HG03558 (cell line): ENCODE data around the gene PTPRG.

Experiments
- ATAC-seq: cut with Tn5 transposase; IDR thresholded peaks from one replicate; pipeline ENCODE4 v1.9.1; 2021; ENCODE audit warnings: moderate number of reproducible peaks; ENCODE audit not compliant: unreplicated experiment; ENCODE audit errors: extremely low read depth

Gene PTPRG

GRCh38 chr3:61932499-61932898 is 371.1 kb downstream of the PTPRG start:
- ATAC-seq, result no peak

- ATAC-seq, result no peak
These were observed 372.6 kb downstream of the PTPRG start for GRCh38 chr3:61933798-61934504.

DNA sequence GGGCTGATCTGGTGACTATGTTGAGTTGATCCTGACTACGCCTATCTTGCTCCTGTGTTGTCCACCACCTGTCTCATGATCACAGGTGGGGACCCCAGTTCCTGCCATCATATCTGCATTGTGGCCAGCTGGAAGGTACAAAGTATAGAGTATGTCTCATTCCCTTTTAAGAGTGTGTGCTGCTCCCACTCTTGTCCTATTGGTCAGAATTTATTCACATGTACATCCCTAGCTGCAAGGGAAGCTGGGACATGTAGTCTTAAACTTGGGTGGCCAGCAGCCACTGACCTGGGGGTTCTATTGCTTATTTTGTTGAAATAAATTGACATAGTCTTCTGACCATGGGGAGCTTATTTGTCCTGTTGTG is 373.1 kb downstream of the PTPRG start:
- no peak for ATAC-seq

GRCh38 chr3:61935814-61936213 is 374.4 kb downstream of the PTPRG start:
- no peak for ATAC-seq

- no peak for ATAC-seq
These were observed 375.1 kb downstream of the PTPRG start for GRCh38 chr3:61936344-61936937.

DNA sequence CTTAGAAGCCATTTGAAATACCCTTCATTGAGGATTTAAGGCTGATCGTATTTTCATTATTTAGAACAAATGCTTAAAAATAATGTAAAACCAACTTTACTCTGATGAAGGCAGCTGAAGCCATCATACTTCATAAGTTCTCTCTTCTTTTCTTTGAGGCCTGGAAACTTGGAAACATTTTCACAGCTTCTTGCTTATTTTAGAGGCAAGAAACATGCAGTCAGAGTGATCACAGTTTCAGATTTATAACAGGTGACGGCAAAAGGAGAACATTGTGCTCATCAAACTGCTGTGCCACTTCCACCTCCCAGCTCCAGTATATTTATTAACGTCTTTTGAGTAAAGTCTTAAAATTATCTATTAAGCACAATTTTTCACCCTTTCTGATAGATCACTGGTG is 376.1 kb downstream of the PTPRG start:
- no peak for ATAC-seq

DNA sequence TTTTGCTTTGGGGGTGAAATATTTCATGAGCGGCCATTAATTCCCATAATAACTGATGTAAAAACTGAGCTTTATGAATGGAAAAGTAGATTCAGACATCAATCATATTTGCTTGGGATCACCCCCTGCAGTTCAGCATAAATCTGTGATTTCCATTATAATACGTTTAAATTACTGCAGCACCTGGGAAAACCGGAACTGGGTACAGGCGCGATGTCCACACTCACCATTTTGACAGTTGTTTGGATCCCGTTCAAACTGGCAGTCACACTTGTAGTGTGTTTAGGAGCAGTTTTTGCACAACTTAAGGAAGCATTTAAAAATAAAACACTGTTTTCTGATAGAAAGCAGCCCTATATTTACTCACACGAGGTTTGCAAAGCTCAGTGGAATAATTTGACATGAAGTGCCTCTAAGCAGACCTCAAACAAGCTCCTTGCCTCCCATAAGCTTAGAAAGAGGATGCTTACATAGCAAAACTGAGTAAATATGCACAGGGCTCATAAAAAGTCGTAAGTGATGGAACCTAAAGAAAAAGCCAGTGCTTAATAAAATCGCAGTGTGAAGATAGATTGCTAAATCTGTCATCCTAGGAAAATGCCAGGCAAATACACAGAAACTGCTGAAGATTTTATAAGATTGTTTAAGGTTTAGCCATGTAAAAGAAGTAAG is 377.6 kb downstream of the PTPRG start:
- ATAC-seq, result no peak

GRCh38 chr3:61940236-61940635 is 378.9 kb downstream of the PTPRG start:
- no peak for ATAC-seq

DNA sequence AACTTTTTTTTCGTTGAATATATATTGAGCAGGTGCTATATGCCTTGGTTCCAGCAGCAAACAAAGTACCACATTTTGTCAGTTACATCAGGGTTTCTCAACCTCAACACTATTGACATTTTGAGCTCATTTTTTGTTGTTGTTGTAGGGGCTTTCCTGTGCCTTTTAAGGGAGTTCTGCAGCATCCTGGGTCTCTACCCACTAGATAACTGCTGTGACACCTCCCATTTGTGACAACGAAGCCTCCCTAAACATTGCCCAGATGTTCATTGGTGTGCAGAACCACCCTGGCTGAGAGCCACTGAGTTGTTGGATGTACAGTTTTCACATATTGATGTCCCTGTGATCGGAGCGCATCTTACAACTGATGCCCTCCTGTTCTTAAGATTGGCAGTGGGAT is 382.6 kb downstream of the PTPRG start:
- no peak for ATAC-seq

DNA sequence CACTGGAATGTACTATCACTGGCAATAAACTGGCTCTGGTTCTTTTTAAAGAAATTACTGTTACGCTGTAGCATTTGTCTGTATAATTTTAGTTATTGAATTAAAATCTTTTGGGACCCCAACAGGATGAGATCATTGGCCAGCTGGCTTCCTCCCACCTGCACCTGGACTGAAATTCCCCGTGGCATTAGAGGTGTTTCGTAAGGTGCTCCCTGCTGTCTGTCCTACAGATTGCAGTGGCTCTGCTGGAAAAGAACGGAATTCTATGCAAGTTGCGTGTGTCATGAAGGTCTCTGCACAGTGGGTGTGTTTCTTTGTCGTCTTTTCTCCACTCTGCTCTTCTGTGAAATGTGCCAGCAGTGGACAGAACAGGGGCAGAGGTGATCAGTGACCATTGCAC is 383.4 kb downstream of the PTPRG start:
- ATAC-seq, result no peak

GRCh38 chr3:61945657-61946056 is 384.3 kb downstream of the PTPRG start:
- no peak for ATAC-seq

DNA sequence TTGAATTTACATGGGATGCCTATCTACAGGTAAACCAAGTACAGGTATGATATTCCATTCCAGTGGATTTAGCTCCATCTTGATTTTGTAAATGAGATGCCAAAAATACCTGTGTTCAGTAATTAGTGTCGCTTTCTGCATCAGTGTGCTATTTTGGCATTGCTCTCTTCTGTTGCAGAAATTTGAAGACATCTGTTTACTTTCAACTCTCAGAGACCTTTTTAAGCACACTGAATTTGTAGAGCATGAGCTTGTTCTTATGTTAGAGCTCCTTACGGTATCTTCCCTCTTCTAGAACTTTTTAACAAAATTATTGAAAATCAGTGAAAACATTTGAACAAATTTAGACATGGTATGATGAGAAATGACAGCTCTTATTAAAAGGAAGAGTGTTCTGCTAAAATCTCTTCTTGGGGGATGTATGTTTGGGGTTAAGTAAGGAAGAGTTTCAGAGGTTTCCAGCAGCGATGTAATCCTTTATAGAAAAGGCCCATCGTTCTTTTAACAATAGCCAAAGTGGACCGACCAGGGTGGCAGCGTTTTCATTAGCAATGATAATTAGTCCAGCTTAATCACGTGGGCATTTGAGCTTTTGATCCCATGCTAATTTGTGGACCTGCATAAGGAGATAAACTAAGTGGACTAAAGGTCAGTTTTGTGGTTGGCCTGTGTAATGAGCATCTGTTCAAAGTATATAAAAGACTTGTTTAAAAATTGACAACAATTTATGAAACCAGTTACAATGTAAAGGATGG is 385.4 kb downstream of the PTPRG start:
- ATAC-seq, result no peak

DNA sequence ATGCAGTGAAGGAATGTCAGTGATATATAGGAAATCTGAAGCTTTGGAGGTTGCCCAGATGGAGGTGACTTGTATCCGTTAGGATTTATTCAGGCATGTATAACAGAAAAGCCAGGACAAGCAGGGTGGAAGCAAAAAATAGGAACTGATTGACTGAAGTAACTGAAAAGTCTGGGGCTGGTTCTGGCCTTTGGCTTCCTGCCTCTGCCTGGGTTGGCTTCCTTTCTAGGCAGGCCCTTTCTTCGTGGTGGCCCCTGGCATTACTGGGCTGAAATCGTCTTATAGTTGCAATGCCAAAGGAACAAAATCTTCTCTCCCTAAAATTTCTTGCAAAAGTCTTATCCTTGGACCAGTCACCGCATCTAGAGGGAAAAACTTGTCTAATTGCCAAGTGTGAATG is 386.1 kb downstream of the PTPRG start:
- ATAC-seq, result no peak

DNA sequence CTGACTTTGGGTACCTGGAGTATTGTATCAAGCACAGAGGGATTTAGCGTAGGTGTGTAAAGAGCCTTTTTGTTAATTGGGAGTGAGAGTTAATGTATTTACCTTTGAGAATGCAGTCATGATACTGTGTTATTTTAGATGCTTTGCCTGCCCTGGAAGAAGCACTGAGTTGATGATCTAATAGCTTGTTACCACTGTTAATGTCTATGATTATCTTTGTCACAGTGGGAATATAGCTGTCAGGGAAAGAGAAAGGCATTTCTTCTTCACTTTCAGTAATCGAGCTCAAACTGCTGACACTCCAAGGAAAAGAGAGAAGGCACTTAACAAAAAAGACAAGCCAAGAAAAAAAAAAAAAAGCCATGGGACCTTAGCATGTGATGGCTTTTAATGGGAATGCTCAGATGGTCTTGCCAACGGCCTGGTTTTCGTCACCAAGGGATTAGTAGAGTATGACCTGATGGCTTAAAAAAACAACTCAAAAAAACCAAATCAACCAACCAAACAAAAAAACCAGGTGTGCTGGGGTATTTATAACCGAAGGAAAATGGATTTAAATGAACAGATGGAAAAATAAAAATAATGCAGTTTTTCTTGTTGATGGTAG is 387.4 kb downstream of the PTPRG start:
- no peak for ATAC-seq

- ATAC-seq, result no peak
These were observed 392.7 kb downstream of the PTPRG start for GRCh38 chr3:61954097-61954540.

DNA sequence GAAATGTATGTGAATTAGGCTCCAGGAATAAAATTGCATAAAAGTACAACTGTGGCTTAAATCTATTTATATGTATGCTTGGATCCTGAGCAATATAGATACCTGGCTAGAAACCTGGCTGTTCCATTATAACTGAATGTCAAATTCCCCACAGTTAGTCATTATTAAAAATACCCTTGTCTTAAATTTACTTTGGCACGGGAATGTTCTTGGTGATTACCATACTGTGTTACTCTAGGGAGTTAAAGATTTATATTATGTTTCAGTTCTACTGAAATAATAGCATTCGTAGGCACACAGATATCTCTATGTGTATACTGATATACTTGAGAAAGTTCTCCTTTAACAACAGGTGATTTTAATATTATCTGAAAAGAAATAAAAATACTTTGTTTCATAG is 394.1 kb downstream of the PTPRG start:
- no peak for ATAC-seq

- no peak for ATAC-seq
These were observed 394.9 kb downstream of the PTPRG start for GRCh38 chr3:61956236-61956635.

DNA sequence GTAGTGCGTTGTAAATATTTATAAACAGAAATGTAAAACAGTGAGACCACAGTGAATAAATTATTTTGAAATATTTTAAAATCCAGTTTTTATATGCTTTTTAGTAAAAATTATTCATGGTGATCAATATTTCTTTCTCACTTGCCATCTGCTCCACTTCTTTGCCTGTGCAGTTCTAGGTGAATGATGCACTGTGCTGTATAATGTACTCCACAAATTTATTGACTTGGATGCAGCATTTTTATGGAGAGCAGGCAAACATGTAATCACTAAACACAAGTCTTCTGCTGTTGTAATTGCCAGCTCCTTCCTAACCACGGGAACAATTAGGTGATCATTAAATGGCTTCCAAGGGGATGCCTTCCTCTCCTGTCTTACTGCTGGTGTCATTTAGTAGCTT is 395.9 kb downstream of the PTPRG start:
- ATAC-seq, result no peak

GRCh38 chr3:61960976-61961375 is 399.6 kb downstream of the PTPRG start:
- no peak for ATAC-seq

- no peak for ATAC-seq
These were observed 400.5 kb downstream of the PTPRG start for GRCh38 chr3:61961900-61962299.

DNA sequence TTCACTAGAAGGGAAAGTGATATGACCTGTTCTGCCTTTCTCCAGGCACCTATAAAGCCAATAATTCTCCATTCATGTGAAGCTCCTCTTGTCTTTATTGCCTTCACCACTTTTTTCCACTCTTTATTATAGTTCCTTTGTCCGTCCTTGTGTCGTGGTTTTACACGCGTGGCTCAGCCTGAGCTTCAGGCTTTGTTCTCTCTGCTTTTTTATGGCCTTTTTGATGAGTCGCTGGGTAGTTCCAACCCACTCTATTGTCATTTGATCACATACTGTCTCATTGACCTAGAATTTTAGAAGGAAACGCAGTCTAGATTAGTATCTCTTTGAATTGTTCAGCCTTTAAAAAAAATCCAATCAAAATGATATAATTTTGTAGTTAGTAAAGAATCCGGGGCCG is 403.2 kb downstream of the PTPRG start:
- ATAC-seq, result no peak
